Suppressor macrophage treated with lipopolysaccharide for 1 hour (primary cell): ENCODE results near the gene RNF126.
"Not testable (repeated sequence)": the region's sequence is repeated elsewhere in the genome, so short reads cannot be mapped to it uniquely, and the experiment has no call there.

ENCODE experiments used
- DNase-seq, 3 donors: peaks; one replicate each; pipeline ENCODE4 v3.0.0-alpha.2; 2020 to 2022

RNF126 gene

DNA sequence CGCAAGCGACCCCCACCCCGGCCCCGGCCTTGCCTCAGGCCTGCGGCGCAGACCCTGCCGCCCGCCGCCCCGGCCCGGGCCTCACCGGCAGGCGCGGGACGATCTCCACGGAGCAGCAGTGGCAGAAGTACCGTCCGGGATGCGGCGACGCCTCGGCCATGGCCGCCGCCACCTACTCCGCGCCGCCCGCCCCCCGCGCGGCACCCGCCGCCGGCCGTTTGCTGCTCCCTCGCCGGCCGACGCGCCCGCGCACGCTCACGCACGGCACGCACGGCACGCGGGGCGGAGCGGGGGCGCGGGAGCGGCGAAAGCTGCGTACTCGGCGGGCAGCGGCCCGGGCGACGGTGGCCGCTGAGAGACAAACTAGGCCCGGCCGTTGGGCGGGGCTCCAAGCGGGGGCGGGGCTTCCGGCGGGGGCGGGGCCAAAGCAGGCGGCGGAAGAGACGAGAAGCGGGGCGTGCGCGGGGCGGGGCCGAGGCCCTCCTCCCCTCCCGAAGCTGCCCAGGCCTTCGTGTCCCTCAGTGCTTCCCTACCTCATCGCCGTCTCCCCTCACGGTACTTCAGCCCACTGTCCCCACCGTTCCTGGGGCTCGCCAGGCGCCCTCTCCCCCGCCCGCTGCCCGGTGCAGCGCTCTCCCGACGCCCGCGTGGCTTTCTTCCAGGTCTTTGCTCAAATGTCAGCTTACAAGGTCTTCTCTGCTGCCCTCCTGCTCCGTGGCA lies at the start of gene RNF126:
Gene RNF126, minus strand, starts transcription at position 253 of the 720 bp plus-strand sequence. Its CDS starts 93 bp downstream, at position 160.
- peak; percentile 92 to 98 (median 96) for DNase-seq

DNA sequence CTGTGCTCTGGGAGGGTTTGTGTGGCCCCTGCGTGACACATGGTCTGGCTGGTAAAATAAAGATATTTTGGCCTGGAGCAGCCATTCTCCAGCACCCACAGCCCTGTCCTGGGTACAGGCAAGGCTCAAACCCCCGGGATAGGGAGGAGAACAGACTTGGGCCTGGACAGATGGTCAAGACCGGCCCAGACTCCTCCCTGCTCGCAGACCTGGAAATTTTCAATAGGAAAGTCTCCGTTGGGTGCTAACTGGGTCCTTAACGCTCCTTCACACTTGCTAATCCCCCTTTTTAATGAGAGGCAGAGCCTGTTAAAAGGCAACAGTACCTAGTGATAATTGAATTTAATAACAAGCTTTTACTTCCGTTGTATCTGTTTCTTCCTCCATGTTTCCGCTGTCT lies 48.2 kb upstream of the RNF126 start:
- DNase-seq: no peak

DNA sequence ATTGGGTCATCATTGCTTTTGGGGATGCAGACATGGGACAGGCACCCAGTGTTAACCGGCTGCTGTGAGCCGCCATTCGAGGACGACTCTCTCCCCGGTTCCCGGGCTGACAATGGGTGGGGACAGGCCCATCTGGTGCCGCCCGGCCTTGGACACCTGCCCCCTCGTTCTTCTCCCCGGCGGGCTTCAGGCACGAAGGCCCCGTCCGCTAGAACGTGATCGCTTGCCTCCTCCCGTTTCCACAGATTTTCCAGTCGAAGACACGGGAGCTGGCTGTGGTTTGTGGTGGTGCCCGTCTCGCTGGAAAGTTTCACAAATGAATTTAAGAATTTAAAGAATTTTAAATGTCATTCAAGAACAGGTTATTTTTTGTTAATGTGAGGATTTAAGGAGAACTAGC lies 47.8 kb upstream of the RNF126 start:
- DNase-seq: no peak

DNA sequence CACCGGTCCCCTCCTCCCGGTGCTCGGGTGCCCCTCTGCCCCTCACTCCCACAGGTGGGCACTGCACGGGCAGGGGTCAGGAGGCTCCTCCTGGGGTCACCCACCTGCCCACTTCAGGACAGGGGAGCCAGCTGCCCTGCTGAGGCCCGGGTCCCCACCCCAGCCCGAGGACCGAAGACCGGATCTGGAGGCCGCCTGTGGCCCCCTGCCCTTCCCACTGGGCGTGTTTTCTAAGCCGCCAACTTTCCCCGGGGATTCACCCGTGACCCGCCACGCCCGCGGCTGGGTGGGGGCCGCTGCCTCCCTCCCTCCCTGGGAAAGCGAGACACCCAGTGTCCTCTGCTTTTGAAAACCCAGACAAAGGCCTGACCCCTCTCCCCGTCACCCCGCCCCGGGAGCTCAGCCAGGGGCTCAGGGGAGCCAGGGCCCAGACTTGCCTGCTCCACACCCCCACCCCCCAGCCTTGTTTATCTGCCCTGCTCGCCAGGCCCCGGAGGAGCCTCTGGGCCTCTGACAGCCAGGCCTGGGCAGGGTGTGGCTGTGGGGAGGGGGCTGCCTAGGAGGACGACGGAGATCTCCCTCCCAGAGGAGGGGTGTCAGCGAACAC lies 47.1 kb upstream of the RNF126 start:
- no peak for DNase-seq

DNA sequence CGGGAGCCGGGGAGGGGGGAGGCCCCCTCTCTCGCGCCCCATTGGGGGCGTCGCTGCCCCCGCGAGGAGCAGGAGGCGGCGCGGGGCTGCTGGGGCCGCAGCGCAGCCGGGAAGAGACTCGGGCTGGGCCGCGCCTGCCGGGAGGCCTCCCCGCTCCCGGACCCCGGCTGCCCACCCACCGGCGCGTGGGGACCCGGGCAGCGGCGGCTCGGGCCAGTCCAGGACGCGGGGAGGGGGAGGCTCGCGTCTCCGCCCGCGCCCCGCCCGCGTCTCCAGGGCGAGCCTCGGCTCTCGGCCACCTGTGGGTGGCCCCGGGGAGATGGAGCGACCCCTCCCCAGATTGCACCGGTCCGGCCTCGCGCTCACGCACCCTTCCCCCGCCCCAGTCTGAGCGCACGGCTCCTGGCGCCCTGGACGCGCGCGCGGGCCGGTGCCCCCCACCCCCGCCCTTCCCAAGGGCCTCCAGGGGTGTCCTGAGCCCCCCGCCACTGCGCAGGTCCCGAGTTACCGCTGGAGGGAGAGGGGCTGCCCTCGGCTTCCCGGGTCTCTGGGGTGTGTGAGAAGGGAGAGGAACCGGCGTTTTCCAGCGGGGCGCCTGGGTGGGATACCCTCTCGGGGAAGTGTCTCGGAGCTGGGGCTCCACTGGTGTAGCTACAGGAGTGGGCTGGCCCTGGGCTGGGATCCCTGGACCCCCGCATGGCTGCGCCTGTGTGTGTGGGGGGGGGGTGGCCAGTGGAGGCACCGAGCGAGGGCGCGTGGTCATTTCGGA lies 46.4 kb upstream of the RNF126 start:
- DNase-seq: no peak

- peak in 1 of 3 donors; percentile 55 for DNase-seq
Observed at GRCh38 chr19:708154-709143, 45.4 kb upstream of the RNF126 start, which contains the start of gene PALM. PALM (plus strand) TSS chr19:708935; CDS start chr19:709147, 212 bp downstream.

- no peak for DNase-seq
Observed at GRCh38 chr19:704447-704741, 41.4 kb upstream of the RNF126 start.

GRCh38 chr19:703651-704446 lies 40.8 kb upstream of the RNF126 start:
- peak; percentile 87 to 97 (median 92) for DNase-seq

GRCh38 chr19:703329-703650 lies 40.3 kb upstream of the RNF126 start:
- DNase-seq: no peak

GRCh38 chr19:702847-703246 lies 39.8 kb upstream of the RNF126 start:
- not testable (repeated sequence) for DNase-seq

DNA sequence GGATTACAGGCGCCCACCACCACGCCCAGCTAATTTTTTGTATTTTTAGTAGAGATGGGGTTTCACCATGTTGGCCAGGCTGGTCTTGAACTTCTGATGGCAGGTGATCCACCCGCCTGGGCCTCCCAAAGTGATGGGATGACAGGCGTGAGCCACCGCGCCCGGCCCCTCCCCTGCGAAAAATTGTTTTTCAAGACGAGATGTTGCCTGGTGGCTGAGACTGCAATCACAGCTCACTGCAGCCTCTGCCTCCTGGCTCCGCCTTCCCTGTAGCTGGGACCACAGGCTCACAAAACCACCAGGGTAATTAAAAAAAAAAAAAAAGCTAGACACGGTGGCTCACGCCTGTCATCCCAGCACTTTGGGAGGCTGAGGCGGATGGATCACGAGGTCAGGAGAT lies 36.9 kb upstream of the RNF126 start:
- DNase-seq: peak; percentile 31 to 42 (median 34)

GRCh38 chr19:698529-698928 lies 35.5 kb upstream of the RNF126 start:
- not testable (repeated sequence) for DNase-seq

GRCh38 chr19:695352-695949 lies 32.4 kb upstream of the RNF126 start, which contains the start of gene PRSS57:
PRSS57 (minus strand) TSS chr19:695452; CDS start chr19:695430, 22 bp downstream.
- DNase-seq: no peak

- DNase-seq: no peak
Observed at GRCh38 chr19:694481-695351, 31.7 kb upstream of the RNF126 start.

GRCh38 chr19:690203-690602 lies 27.2 kb upstream of the RNF126 start:
- no peak for DNase-seq

- DNase-seq: no peak
Observed at GRCh38 chr19:688992-689391, 26.0 kb upstream of the RNF126 start.

- no peak for DNase-seq
Observed at GRCh38 chr19:688214-688613, 25.2 kb upstream of the RNF126 start.

GRCh38 chr19:687569-688166 lies 24.7 kb upstream of the RNF126 start:
- DNase-seq: no peak

GRCh38 chr19:686589-687297 lies 23.7 kb upstream of the RNF126 start:
- DNase-seq: no peak
